Nephron (organoid): ENCODE results near the gene AOX1.
"Not testable (repeated sequence)": the region's sequence is repeated elsewhere in the genome, so short reads cannot be mapped to it uniquely, and the experiment has no call there.

Experiments used
- H3K27ac Mint-ChIP-seq, 3 experiments: 2 replicates each; pipeline ENCODE4 v1.8.0; 2020; ENCODE audit warnings: mixed read lengths in 3 of 3, mild to moderate bottlenecking in 2 of 3, moderate library complexity in 1 of 3
- H3K27me3 Mint-ChIP-seq: 2 replicates; pipeline ENCODE4 v1.8.0; 2021; ENCODE audit warnings: low read depth, mild to moderate bottlenecking, moderate library complexity, mixed read lengths
- H3K36me3 Mint-ChIP-seq: 2 replicates; pipeline ENCODE4 v1.8.0; 2020; ENCODE audit warnings: low read depth, mixed read lengths
- H3K4me1 Mint-ChIP-seq: 2 replicates; pipeline ENCODE4 v1.8.0; 2020; ENCODE audit warnings: mixed read lengths
- H3K4me3 Mint-ChIP-seq, 3 experiments: 2 replicates each; pipeline ENCODE4 v1.8.0; 2020; ENCODE audit warnings: mild to moderate bottlenecking in 3 of 3, mixed read lengths in 3 of 3, moderate library complexity in 2 of 3
- H3K9me3 Mint-ChIP-seq: 2 replicates; pipeline ENCODE4 v1.8.0; 2020; ENCODE audit warnings: mixed read lengths
- CTCF ChIP-seq, 3 experiments: fragments of 200-600 bp; sonication (generic); IDR thresholded peaks; one replicate each; pipeline ENCODE4 v1.5.0; 2021; ENCODE audit warnings: antibody characterized with exemption in 3 of 3; ENCODE audit not compliant: unreplicated experiment in 3 of 3

AOX1 gene

GRCh38 chr2:200637901-200638300, 52.1 kb downstream of the AOX1 start:
- Mint-ChIP-seq H3K27ac (no peak overlapping the region), H3K27me3 (peaks cover 3% of the 10 kb centered on the region), H3K9me3 (no peaks in the 10 kb centered on the region)

GRCh38 chr2:200640176-200640575, 54.4 kb downstream of the AOX1 start:
- Mint-ChIP-seq H3K27me3 (no peaks in the 10 kb centered on the region), H3K4me1 (no peaks in the 10 kb centered on the region), H3K27ac (no peak overlapping the region), H3K36me3 (no peaks in the 10 kb centered on the region), H3K4me3 (no peak overlapping the region), H3K9me3 (no peaks in the 10 kb centered on the region)
- TF ChIP-seq CTCF (IDR thresholded peaks at IDR 0.05; ENCODE audit: unreplicated experiment in 3 of 3): no peak

More at GRCh38 chr2:200637901-200638300, 52.1 kb downstream of the AOX1 start:
- H3K4me1 Mint-ChIP-seq: no peaks in the 10 kb centered on the region
- no peak for TF ChIP-seq CTCF (IDR thresholded peaks at IDR 0.05; ENCODE audit: unreplicated experiment in 3 of 3)
- no peaks in the 10 kb centered on the region for H3K36me3 Mint-ChIP-seq
- no peak overlapping the region for H3K4me3 Mint-ChIP-seq

GRCh38 chr2:200640901-200641300, 55.1 kb downstream of the AOX1 start:
- Mint-ChIP-seq H3K4me1 (no peaks in the 10 kb centered on the region), H3K4me3 (no peak overlapping the region), H3K36me3 (no peaks in the 10 kb centered on the region), H3K27ac (no peak overlapping the region), H3K9me3 (no peaks in the 10 kb centered on the region), H3K27me3 (no peaks in the 10 kb centered on the region)
- TF ChIP-seq CTCF (IDR thresholded peaks at IDR 0.05; ENCODE audit: unreplicated experiment in 3 of 3): no peak

- not testable (repeated sequence) for H3K27ac Mint-ChIP-seq, H3K27me3 Mint-ChIP-seq, H3K4me1 Mint-ChIP-seq, H3K36me3 Mint-ChIP-seq, H3K4me3 Mint-ChIP-seq, H3K9me3 Mint-ChIP-seq
Observed at GRCh38 chr2:200648518-200649281, 62.9 kb downstream of the AOX1 start.

GRCh38 chr2:200649724-200650123, 63.9 kb downstream of the AOX1 start:
- H3K4me3 Mint-ChIP-seq: no peak overlapping the region
- no peak for TF ChIP-seq CTCF (IDR thresholded peaks at IDR 0.05; ENCODE audit: unreplicated experiment in 3 of 3)

GRCh38 chr2:200650195-200650594, 64.4 kb downstream of the AOX1 start:
- Mint-ChIP-seq H3K4me3 (no peak overlapping the region), H3K27ac (no peak overlapping the region), H3K36me3 (no peaks in the 10 kb centered on the region), H3K9me3 (peaks cover 3% of the 10 kb centered on the region), H3K27me3 (no peaks in the 10 kb centered on the region), H3K4me1 (no peaks in the 10 kb centered on the region)
- no peak for TF ChIP-seq CTCF (IDR thresholded peaks at IDR 0.05; ENCODE audit: unreplicated experiment in 3 of 3)

More at GRCh38 chr2:200649724-200650123, 63.9 kb downstream of the AOX1 start:
- Mint-ChIP-seq H3K9me3 (peaks cover 3% of the 10 kb centered on the region), H3K27me3 (no peaks in the 10 kb centered on the region), H3K27ac (no peak overlapping the region), H3K4me1 (no peaks in the 10 kb centered on the region), H3K36me3 (no peaks in the 10 kb centered on the region)
